DMS53 treated with DMSO at 0.1 percent for 48 hours (cell line): ENCODE measurements around the gene CHST11.

Source experiments
- DNase-seq: peaks from one replicate; lab custom pipeline; 2025; ENCODE audit not compliant: unreplicated experiment; lab: John Stamatoyannopoulos, UW

The CHST11 gene

DNA sequence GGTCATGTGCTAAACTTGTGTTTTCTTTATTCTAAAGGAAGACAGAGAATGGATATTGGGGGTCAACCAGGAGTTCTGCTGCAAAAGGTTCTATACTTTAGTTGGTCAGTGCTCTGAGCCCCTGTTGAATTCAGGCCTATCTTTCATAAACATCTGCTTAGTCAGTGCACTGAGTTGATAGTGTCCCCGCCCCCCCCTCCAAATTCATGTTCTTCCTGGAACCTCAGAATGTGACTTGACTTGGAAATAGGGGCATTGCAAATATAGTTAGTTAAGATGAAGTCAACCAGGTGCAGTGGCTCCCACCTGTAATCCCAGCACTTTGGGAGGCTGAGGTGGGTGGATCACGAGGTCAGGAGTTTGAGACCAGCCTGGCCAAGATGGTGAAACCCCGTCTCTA, 23.3 kb downstream of the CHST11 start:
- DNase-seq: no peak

DNA sequence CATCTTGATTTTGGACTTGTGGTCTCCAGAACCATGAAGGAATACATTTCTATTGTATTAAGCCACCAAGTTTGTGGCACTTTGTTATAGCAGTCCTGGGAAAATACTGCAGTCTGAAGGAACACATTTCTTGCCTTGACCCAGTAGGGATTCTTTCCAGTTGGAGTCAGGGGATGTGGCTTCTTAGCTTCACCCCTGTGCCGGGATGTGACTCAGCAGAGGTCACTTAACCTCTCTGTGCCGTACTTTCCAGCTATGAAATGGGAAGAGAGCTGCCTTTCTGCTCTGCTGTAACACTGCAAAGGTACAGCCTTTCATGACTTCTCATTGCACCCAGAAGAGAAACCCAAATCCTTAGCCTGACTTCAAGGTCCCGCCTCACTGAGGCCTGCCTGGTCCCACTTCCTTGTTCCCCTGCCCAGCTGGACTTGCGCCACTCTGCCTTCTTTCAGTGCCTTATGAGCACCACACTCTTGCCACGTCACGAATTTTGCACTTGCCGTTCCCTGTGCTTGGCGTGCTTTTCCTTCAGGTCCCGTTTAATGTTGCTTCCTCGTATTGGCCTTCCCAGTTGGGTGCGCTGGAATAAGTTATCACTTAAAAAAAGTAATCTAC, 24.2 kb downstream of the CHST11 start:
- DNase-seq: no peak

DNA sequence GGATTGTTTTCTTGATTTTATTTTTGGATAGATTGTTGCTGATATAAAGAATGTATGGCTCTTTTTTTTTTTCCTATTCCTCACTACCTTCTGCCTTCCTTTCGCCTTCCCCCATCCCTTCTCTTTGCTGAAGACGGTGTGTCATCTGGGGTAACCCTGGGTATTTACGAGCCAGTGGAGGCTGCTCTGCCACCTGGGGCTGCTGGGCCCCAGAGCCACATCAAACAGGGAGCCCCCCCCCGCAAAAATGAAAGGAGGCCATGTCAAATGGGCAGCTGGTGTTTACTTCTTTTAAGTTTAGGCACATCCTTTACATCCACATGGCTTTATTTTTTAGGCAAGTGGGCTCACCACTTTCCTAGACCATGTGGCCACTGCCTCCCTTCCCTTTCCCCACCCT, 25.4 kb downstream of the CHST11 start:
- no peak for DNase-seq

- no peak for DNase-seq
Observed at GRCh38 chr12:104482748-104483147, 26.0 kb downstream of the CHST11 start.

- no peak for DNase-seq
Observed at GRCh38 chr12:104484079-104484478, 27.3 kb downstream of the CHST11 start.

DNA sequence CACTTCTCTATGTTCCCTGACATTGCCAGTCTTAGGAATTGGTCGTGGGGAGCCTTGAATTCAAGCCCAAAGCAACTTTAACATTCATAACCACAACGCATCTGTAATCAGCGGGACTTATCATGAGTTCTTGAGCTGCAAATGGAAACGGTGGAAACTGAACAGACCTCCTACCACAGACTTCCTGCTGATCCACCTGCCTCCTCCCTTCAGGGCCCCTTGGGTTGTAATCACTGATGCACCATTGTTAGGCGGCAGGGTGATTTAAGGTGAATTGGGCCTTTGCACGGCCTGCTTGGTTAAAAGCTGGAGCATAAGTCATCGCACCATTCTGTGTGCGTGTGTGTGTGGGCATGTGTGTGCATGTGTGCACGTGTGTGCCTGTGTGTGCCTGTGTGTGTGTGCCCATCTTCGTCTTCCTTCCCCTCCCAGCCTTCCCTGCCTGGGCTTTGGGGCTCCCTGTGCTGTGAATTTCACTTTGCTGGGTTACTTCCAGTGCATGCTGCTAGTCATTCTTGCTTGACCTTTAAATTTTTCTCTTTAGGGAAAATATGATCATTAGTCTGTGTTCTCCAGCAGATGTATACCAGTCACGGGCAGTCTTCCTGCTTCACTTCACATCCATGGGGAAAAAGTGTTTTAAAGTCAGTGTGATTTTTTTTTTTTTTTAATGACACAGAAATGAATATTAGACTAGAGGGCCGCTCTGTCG, 29.1 kb downstream of the CHST11 start:
- no peak for DNase-seq

DNA sequence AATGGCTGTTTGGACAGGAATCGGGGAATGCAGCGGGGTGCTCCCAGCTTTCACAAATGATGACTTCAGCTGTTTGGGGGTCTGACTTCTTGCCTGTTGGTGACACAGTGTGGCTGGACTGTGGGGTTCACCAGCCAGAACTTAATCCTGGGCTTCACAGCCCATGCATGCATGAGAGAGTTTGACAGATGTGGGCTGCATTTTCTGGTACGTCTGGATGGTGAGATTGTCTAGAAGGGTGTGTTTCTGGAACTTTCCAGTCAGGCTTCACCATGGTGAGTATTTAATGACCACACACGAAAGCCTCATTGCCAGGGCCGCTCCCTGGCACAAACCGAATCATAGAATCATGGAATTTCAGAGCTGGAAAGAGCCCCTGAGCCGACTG, 29.6 kb downstream of the CHST11 start:
- DNase-seq: no peak

GRCh38 chr12:104486943-104487819, 30.4 kb downstream of the CHST11 start:
- no peak for DNase-seq

- DNase-seq: no peak
Observed at GRCh38 chr12:104488374-104488773, 31.6 kb downstream of the CHST11 start.

GRCh38 chr12:104490186-104490585, 33.4 kb downstream of the CHST11 start:
- no peak for DNase-seq

DNA sequence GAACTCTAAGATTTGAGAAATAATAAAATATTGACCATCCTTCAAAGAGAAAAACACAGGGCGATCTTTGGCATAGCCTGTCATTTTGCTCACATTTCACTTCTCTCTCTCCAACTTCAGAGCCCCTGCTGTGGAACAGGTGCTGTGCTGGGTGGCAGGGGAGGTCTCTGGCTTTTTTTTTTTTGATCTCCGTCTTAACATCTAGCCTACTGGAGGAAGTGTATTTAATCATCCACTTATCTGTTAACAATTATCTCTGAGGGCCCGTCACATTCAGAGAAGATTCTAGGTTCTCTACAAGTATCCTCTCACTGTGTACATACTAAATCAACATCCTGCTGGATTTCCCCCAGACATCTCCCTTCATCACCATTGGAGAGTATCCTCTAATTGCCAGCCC, 34.1 kb downstream of the CHST11 start:
- DNase-seq: no peak

DNA sequence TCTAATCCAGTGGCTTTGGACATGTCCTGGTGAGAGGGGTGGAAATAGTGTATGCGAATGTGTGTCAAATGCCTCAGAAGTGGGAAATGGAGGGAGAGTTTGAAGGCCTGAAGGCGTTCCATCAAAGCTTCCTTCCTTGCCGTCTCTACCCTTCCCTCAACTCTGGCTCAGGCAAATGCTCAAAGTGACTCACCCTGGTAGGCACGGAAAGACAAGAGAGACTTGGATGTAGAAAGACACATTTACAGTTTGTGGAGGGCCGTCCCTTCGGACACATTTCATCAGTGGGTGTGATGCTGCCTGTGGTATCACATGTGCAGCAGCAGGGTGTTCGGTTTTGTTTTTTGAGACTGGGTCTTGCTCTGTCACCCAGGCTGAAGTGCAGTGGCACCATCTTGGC, 36.7 kb downstream of the CHST11 start:
- DNase-seq: no peak

DNA sequence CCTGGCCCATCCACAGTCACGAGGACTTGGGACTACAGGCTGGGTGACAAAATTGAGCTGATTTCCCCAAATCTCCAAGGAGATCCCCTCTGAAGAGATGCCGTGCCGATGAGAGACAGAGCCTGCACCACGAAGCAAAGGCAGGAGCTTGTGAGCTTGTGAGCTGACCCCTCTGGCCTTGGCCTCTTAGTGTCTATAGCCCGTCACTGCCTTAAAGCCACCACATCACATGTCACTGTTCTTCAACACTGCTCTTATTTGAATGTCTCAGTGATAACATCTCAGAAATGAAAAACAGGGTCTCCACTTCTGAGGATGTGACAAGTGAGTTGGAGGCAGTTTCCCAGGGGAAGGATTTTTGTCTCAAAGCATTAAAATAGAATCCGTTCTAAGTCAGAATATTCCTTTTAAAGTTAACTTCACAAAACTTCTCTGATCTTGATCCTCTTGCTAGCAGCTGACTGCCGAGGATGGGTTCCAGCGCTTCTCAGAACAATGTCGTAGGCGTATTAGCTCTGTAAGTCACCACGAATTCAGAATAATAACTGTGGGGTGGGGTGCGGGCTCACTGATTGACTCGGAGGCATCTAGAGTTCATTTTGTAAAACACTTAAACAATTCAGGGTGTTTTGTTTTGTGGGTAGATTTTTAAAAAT, 37.5 kb downstream of the CHST11 start:
- no peak for DNase-seq

- no peak for DNase-seq
Observed at GRCh38 chr12:104494793-104495158, 38.0 kb downstream of the CHST11 start.

DNA sequence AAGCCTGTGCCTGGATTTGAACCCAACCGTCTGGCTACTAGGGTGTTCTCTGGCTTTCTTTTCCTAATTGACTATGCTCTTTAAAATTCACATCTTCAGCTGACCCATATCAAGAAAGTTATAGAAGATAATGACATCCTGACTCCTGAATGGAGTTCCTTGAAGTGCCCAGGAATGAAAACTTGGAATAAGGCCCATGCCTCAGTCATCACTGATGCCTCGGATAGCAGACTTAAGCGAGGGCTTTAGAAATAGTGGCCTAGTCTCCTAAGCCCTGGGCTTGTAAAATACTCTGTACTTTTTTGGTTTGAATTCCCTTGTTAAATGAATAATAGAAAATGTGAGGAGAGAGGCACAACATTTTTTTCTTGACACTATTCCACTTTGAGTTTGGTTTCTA, 39.0 kb downstream of the CHST11 start:
- DNase-seq: no peak

- no peak for DNase-seq
Observed at GRCh38 chr12:104496336-104496735, 39.6 kb downstream of the CHST11 start.

- DNase-seq: no peak
Observed at GRCh38 chr12:104498211-104498801, 41.6 kb downstream of the CHST11 start.

- DNase-seq: no peak
Observed at GRCh38 chr12:104499668-104500332, 43.1 kb downstream of the CHST11 start.

GRCh38 chr12:104501115-104501514, 44.4 kb downstream of the CHST11 start:
- DNase-seq: no peak

DNA sequence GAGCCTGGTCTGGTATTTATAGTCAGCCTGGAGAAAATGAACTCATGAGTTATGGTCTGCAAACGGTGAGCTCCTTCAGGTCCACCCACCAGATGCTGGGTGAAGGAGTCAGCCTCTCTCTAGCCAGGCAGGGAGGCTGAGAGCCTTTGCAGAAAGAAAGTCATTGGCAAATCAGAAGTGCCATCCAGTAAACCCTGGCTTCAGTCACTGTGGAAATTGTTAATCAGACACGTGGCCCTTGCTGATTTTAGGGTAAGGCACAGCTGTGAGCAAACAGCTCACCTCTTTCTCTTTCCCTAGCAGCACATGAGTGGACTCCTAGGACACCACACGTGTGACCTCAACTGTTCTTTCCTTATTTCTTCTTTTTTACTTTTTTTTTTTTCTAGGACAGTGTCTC, 44.9 kb downstream of the CHST11 start:
- no peak for DNase-seq

- no peak for DNase-seq
Observed at GRCh38 chr12:104502217-104502616, 45.5 kb downstream of the CHST11 start.
